GM12872 (cell line): ENCODE measurements around the gene FMR1NB.

Source experiments
- CTCF ChIP-seq: IDR thresholded peaks from 3 replicates; pipeline ENCODE4 v1.5.1; 2011; ENCODE audit warnings: low read depth, mild to moderate bottlenecking, low read length, moderate library complexity; ENCODE audit not compliant: insufficient read depth

FMR1NB gene

GRCh38 chrX:147981038-147981752, at the start of gene FMR1NB:
FMR1NB (plus strand) TSS chrX:147981337; CDS start chrX:147981403, 66 bp downstream.
- TF ChIP-seq CTCF, result no peak

- TF ChIP-seq CTCF, result no peak
Observed at GRCh38 chrX:147933815-147934214, 47.3 kb upstream of the FMR1NB start.

GRCh38 chrX:147935156-147935758, 45.9 kb upstream of the FMR1NB start:
- no peak for TF ChIP-seq CTCF

- TF ChIP-seq CTCF, result no peak
Observed at GRCh38 chrX:147945286-147945685, 35.9 kb upstream of the FMR1NB start.

- no peak for TF ChIP-seq CTCF
Observed at GRCh38 chrX:147948531-147948930, 32.6 kb upstream of the FMR1NB start.

- TF ChIP-seq CTCF, result no peak
Observed at GRCh38 chrX:147950352-147950751, 30.8 kb upstream of the FMR1NB start.

GRCh38 chrX:147953976-147954375, 27.2 kb upstream of the FMR1NB start:
- no peak for TF ChIP-seq CTCF
